ENCODE results near the gene PARD3.
"Not testable (repeated sequence)": the region's sequence is repeated elsewhere in the genome, so short reads cannot be mapped to it uniquely, and the experiment has no call there.

PARD3 gene

DNA sequence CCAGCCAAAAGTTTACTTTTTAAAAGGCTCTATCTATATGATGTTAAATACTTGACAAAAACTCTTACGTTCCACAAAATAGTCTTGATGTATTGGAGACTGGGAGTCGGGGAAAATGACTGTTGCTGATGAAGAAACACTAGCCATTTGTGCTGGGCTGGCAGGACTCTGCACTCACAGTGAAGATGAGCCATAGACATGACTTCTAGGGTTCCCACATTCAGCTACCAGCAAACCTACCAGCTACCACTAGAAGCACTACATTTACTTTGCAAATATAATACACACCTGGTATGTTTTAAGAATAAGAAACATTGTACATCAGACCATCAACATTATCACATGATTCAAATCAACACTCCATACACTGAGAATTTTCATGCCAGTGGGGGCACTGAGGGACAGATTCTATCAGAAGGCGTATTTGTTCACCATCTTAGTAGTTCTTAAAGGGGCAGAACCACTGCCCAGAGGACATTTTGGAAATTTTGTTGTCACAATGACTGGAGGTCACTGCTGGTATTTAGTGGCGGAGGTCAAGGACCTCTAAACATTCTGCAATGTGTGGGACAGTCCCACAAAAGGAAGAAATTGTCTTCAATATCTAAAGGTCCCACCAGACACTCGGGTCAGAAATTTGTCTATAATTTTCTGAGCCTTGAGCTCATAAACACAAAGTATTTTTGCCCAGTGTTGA is 52.3 kb downstream of the PARD3 start:
- DNase-seq, result no peak

DNA sequence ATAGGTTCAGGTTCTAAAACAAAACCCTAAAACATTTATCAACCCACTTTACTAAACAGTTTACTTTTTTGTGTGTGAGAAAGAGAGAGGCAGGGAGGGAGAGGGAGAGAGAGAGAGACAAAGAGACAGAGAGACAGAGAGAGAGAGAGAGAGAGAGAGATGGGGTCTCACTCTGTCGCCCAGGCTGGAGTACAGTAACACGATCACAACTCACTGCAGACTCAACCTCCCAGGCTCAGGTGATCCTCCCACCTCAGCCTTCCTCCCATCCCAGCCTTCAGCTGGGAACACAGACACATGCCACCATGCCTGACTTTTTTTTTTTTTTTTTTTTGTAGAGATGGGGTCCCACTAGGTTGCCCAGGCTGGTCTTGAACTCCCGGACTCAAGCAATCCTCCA is 52.9 kb downstream of the PARD3 start:
- no peak for DNase-seq

DNA sequence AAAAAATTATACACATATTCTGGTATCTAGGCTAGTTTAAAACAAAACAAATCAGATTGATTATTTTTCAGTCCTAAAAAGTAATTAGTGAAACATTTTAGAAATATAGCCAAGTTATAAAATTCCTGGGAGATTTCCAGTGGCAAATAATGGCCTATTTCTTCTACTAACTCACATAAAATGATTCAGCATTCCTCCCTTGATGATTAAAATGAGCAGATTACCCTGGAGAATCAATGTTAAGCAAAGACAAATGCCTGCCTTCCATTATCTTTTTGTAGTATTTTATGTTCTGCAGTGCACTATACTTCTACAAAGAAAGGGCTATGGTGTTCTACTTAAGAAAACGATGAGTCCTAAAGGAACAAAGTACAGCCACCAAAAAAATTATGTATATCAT is 53.6 kb downstream of the PARD3 start:
- DNase-seq, result no peak

DNA sequence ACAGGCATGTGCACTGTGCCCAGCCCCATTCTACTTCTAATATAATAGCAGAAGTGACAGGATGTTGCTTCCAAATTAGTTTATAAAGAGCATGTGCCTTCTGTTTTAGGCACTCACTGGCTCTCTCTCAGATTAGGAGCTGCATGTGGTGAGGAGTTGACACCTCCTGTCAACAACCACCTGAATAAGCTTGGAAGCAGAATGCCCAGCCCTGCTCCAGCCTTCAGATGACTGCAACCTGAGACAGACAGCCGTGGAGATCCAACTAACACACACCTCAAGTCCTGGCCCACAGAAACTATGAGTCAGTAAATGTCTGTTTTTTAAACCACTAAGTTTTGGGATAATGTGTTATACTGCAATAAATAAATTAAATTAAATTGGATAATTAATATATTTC is 54.5 kb downstream of the PARD3 start:
- DNase-seq, result no peak

DNA sequence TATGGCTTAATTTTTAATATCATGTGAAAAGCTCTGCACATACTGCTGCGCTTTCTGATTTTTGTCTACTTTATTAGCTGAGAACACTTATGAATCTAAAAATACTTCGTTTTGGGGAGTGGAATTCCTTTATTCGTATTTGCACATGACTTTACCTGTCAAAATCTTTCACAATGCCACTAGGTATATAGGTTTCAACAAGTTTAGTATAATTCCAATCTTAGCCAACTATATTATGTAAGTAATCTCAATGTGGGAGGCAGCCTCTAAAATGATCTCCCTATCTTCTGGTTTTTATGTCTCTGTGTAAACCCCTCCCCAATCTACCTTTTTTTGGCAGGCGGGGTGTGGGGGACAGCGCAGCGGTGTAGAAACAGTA is 55.3 kb downstream of the PARD3 start:
- no peak for DNase-seq

DNA sequence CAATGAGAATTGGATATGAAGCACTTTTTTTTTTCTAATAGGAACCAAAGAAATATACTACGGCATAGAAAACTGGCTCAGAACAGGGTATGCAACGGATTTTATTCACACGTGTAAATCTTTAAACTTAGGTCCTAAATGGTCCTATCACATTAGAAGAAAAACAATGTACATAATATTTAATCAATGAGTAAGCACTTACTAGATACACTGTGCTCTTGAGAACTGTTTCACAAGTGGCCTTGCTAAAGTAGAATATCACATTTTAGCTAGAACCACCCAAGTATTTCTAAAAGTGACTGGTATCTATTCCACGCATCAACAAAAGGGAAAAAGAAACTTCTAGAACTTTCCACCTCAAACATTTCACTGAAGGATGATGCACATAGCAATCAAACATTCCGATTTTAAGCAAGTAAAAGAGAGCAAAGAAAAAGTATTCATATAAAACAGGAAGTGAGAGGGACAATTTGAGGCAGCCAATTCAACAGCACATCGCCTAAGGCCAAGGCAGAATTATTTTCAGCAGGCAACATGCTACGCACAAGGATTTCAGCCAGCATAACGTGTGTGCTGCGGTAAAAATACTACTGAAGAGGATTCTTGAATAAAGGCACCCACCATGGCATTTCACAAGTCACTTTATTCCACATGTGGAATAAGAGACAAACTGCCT is 55.8 kb downstream of the PARD3 start:
- no peak for DNase-seq

DNA sequence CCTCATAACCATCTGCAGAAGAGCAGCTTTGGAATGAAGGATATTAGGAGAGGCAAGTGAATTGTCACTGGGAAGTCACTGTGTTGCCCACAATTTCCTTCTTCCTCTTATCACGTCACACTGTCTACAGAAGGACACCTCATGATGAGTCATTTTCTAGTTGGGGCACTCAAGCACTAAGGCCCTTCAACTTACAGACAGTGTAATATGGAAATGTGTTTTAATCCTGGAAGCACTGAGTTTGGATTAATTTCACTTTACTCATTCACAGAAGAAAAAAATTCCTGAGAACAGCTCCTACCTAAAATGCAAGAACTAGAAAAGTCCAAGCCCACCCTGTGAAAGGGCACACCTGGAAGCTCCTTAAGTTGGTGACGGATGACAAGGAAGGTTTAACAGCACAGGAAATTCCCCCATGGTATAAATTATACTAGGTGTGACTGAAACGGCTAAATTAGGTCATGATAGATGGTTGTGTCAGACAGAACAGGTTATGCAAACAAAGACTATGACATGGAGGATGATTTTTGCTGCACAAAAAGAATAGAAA is 56.6 kb downstream of the PARD3 start:
- DNase-seq, result no peak

DNA sequence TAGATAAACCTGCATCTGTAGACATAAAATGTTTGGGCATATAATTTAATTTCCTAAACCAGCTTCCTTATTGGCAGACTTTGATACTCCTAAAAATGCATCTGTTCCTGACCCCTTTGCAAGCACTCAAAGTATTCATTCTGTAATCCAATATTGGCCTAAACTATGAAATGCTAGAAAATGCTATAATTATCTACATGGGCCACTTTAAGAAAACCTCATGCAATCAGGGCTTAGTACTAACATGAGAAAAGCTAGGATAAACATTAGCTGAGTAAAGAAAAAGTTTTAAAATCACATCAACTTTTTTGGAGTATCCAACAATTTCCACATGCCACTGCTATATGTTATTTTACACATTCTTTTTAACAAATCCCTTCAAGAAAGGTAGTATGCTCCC is 57.2 kb downstream of the PARD3 start:
- no peak for DNase-seq

DNA sequence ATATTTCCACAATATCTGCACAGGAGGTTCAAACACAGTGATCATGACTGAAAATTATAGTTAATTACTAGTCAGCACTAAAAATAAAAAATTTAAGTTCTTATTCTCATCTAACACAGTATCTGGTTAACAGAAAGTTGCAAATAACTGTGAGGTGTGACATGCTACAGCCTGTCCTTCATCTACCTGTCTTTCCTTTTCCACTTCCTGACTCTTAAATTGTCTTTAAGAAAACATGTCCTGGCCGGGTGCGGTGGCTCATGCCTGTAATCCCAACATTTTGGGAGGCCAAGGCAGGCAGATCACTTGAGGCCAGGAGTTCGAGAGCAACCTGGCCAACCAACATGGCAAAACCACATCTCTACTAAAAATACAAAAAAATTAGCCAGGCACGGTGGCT is 57.9 kb downstream of the PARD3 start:
- not testable (repeated sequence) for DNase-seq

DNA sequence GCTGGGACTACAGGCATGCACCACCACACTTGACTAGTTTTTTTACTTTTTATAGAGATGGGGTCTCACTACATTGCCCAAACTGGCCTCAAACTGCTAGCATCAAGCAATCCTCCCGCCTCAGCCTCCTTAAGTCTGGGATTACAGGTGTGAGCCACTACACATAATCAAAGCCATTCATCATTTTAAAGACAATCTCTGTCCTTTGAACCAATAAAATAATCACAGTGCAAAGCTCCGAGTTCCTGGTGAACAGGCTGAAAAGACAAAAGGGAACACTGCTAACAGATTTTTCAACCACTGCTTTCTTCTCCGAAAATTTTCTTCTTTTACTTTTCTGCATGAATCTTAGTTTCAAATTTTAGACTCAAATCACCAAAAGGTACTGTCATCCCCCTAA is 58.5 kb downstream of the PARD3 start:
- DNase-seq, result no peak

DNA sequence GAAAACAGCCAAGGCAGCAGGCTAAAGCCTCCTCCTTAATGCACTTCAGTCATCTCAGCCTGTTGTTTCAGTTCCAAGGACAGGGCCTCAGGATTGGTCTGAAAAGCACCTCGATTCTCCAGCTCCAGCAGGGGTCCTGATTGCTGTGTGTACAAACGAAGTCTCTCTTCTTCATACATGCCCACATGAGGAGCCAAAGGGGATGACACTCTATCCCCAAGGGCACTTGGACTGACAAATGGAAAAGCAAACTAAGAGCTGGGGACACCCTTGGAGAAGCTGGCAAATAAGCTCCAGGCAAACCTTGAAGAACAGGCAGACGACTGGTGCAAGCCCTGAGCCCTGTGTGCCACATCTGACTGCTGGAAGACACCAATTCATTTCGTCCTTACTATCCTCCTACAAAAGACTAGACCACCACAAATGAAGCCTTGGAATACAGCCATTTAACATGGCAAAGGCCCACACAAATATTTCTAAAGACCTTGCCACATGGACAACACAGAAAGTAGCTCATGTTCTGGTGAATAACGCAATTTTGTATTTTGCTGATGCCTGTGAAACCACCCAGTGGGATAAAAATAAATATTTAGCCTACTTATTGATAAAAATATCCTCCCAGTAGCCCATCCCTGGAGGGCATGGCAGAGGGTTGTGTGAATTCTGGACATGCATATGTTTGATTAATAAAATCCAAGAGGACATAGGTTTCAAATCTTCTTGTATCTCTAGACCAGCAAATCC is 61.9 kb downstream of the PARD3 start:
- DNase-seq, result no peak

DNA sequence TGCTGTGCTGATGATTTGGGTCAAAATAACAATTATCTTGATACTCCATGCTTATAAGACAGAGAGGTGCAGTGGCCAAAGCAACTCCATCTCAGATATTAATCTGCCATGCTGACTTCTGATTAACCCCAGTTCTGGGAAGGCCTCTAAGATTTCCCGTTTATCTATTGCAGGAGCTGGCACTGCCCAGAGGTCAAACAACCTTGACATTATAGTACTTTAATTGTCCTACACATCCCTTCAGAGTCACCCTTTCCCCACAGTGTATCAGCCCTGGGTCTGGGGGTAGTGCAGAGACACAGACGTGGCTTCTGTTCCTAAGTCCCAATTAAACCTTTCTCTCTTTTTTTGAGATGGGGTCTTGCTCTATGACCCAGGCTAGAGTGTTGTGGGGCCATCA is 63.8 kb downstream of the PARD3 start:
- no peak for DNase-seq

DNA sequence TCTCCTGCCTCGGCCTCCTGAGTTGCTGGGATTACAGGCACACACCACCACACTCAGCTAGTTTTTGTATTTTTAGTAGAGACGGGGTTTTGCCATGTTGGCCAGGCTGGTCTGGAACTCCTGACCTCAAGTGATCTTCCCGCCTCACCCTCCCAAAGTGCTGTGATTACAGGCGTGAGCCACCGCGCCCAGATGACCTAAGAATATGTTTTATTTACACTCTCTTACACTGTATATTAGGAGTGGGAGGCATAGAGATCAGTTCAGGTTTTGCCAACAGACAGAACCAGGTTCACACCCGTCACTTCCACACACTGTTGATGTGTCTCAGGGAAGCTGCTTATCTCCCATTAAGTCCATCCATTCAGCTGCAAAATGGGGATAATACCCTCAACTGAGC is 64.3 kb downstream of the PARD3 start:
- not testable (repeated sequence) for DNase-seq

DNA sequence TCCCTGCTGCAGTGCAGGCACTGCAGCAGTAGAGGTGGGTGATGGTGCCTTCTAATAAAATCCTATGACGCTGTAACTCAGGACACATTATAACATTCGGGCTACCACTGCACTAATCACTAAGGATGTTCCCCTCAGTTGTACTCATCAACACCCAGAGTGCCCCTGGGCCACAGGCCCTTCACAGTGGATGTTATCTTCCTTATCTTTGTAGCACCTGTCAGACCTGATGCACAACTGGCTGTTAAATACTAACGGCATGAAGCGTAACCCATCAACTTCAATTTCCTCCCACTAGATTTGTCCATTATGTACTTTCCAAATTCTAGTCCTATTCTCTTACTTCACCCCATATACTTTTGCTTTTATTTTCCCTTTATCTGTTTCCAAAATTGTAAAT is 66.3 kb downstream of the PARD3 start:
- DNase-seq, result no peak

DNA sequence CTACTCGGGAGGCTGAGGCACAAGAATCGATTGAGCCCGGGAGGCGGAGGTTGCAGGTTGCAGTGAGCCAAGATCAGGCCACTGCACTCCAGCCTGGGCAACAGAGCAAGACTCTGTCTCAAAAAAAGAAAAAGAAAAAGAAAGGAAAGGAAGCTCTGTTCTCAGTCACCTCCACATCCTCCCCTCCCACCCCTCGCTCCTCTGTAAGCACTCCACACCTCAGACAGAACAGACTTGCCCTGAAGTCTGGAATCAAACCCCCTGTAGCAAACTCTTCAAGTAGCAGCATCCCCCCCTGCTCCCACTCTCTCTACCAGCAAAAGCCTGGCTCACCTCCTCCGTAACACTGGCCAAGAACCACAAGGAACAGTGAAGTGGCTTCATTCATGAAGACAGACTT is 66.7 kb downstream of the PARD3 start:
- no peak for DNase-seq

DNA sequence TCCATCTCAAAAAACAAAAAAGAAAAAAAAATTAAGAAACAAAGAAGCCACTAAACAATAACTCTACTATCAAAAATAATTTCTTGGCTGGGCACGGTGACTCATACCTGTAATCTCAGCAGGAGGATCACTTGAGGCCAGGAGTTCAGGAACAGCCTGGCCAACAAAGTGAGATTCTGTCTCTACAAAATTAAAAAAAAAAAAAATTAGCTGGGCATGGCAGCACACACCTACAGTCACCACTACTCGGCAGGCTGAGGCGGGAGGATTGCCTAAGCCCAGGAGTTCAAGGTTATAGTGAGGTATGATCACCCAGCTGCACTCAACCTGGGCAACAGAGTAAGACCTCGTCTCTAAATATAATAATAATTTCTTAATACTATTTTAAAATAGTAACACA is 69.0 kb downstream of the PARD3 start:
- DNase-seq, result no peak

DNA sequence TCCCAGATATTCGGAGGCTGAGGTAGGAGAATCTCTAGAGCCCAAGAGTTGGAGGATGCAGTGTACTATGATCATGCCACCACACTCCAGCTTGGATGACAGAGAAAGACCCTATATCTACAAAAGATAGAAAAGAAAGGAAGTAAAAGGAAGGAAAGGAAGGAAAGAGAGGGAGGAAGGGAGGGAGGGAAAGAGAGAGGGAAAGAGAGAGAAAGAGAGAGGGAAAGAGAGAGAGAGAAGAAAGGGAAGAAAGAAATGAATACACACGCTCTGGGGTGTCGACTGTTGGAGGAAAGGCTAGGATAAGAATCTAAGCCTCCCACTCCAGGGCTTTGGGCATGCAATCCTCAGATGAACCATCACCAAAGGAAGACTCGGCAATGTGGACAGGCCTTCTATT is 69.9 kb downstream of the PARD3 start:
- no peak for DNase-seq

DNA sequence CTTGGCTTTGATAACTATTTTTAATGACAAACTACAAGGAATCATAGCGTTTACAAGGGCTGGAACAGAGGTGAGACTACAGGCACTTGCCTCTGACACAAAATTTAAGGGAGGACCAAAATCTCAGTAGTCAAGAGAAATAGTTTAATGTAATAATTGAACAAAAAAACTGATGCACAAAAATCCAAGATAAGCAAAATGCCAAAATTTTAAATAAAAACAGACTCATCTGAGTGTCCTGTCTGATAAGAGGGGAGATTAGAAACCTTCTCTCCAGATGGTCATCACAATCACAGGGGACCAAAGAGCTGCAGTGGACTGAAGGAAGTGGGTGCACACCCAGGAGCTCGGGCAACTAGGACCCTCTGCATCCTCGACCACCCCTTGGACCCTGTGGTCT is 70.5 kb downstream of the PARD3 start:
- no peak for DNase-seq

DNA sequence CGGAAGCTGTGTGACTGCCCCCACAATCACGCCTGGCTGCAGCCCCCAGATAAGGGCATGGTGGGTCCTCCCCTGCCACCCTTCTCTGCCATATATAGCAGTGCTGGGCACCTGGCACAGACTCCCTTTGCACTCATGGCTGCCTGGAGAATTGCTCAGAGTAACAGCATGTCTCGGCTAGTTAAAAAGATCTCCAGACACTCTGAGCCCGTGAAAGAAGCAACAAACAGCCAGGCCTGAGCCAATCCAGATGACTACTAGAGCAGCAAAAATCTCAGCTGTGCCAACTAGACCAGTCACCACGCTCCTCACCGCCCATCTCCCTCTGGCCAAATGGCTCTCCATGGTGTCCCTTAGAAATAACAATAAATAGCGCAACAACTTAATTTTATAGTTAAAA is 71.3 kb downstream of the PARD3 start:
- DNase-seq, result no peak

DNA sequence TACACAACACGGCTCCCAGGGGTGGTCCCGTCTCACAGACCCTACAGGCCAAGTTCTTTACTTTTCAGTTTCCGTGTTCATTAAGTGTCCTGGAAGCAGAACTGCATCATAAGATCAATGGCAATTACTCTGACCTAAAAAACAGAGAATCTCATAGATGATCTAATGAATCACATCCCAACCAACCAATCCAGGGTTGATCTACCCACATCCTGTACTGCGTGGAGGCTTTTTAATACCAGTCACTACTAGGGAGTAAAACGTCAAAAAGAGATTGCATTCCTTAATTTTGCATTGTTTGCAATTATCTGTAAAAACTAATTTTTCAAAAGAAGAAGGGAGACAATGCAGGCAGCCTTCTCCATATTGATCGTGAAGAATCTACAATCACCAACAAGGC is 72.6 kb downstream of the PARD3 start:
- no peak for DNase-seq

DNA sequence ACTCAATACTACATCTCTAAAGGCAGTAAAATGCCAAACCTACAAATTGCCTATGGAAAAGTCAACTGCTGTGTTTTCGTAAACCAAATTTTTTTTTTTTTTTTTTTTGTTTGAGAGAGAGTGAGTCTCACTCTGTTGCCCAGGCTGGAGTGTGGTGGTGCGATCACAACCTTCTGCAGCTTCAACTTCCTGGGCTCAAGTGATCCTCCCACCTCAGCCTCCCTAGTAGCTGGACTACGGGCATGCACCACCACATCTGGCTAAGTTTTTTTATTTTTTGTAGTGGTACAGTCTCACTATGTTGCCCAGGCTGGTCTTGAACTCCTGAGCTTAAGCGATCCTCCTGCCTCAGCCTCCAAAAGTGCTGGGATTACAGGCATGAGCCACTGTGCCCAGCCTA is 74.0 kb downstream of the PARD3 start:
- DNase-seq, result not testable (repeated sequence)

DNA sequence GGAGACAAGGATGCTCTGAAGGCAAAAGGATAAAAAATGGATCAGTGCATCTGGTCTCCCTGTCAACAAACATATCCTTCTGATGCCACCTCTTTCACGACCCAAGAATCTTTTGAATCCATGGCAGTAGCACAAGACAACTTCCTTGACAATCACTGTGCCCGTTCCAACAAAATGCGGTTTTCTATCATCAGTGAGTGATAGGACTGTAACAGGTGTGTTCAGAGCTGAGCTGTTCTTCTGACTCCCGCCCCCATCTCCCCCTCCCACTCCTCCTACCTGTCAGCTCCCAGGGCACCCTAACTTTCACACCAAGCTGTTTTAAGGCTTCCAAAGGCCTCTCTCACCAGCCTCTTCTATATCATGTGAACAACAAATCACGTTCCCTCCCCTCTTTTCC is 74.8 kb downstream of the PARD3 start:
- DNase-seq, result no peak

DNA sequence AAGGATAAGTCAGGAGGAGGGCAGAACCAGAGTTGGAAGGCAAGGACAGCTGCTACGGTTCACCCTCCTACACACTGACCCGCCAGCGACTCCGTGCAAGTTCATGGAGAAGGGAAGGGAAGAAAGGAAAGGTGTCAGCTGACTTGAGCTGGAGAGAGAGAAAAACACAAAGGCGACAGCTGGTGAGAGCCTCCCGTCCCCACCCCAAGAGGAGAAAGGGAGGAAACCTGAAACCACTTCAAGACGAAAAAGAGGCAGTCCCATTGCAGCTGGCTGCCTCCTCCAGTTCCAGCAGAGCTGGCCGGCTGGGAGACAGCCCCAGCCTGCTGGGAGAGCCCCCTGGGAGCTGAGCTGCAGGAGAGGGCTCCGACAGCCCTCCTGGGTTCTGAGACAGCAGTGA is 75.2 kb downstream of the PARD3 start:
- peak; percentile 86 for DNase-seq

DNA sequence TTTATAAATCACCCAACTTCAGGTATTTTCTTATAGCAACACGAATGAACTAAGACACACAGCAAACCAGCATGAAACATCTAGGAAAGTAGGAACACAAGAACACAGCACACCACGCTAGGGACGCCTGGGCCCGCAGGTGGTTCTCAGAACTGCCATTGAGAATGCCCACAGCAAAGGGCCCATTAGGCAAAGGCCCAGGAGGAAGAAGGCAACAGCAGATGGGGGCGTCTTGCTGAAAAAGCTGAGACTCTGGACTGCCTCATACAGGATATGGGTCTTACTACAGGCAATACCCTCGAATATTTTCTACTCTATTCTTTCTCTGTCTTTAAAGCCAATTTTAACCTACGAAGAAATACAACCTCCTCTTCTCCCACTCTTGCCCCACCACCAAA is 77.3 kb downstream of the PARD3 start:
- no peak for DNase-seq
